HCT116 (cell line): ENCODE measurements around the gene PAH. TPM values are rescaled to one million over a fixed set of nuclear protein-coding genes. Genes with fewer than 3 reads are reported as not detected.

Experiments used
- ATAC-seq: fragments of 200-7000 bp; cut with Tn5 transposase; 2 replicates; pipeline ENCODE4 v1.9.1; 2020; ENCODE audit warnings: mild to moderate bottlenecking, moderate library complexity
- BruUV-seq: library from RNA; stranded (reverse); fragments of 400-500 nt; replicated peaks from 2 replicates; lab custom pipeline; 2021; lab: Mats Ljungman, UMichigan
- CTCF ChIA-PET: fragments of 300-600 bp; sonication (Branson Sonifier 250); formaldehyde crosslinking; loops from one replicate; lab custom pipeline; 2021; ENCODE audit warnings: antibody characterized with exemption; lab: Charles Lee
- POLR2A ChIA-PET: fragments of 300-600, 350-600 bp; sonication (Branson Sonifier 250); formaldehyde crosslinking; loops from one replicate; lab custom pipeline; 2021; ENCODE audit warnings: antibody characterized with exemption; lab: Charles Lee
- RAD21 ChIA-PET, 2 experiments: fragments of 300-600 bp; sonication (Branson Sonifier 250); formaldehyde crosslinking; loops; one replicate each; lab custom pipeline; 2023; ENCODE audit warnings: low total read pairs in 2 of 2; ENCODE audit not compliant: uncharacterized antibody in 2 of 2, unreplicated experiment in 2 of 2, low non-redundant PET in 1 of 2; lab: Charles Lee
- DNase-seq: peaks from one replicate; pipeline ENCODE4 v3.0.0-alpha.2; 2010; ENCODE audit warnings: low read depth, low spot score
- H2AFZ ChIP-seq: fragments of 200-600 bp; shearing (Covaris generic), sonication (generic); 2 replicates; pipeline ENCODE4 v1.6.1; 2017; ENCODE audit warnings: low read depth, mixed run types, mixed read lengths, antibody characterized with exemption, low read length; ENCODE audit not compliant: poor library complexity, severe bottlenecking
- H3K27ac ChIP-seq: 2 replicates; pipeline ENCODE4 v1.5.1; 2012; ENCODE audit warnings: low read depth, low read length
- H3K27me3 ChIP-seq: fragments of 200-600 bp; sonication (generic); 2 replicates; pipeline ENCODE4 v1.6.1; 2016; ENCODE audit warnings: mixed run types, low read length, mixed read lengths; ENCODE audit not compliant: insufficient read depth
- H3K36me3 ChIP-seq, 2 experiments: fragments of 200-500 bp in 1 of 2; fragments of 200-600 bp in 1 of 2; sonication (Bioruptor generic) in 1 of 2; sonication (generic) in 1 of 2; 2 replicates each; pipeline versions ENCODE4 v1.5.1 to v1.6.1; 2014 to 2016; ENCODE audit warnings: low read length in 2 of 2, inconsistent platforms in 1 of 2, mixed read lengths in 1 of 2, mixed run types in 1 of 2; ENCODE audit not compliant: insufficient read depth in 2 of 2, control insufficient read depth in 1 of 2
- H3K4me1 ChIP-seq, 2 experiments: fragments of 200-600 bp in 1 of 2; sonication (generic) in 1 of 2; 2 replicates each; pipeline versions ENCODE4 v1.5.1 to v1.6.1; 2012 to 2017; ENCODE audit warnings: low read length in 2 of 2, inconsistent platforms in 1 of 2, mild to moderate bottlenecking in 1 of 2, mixed read lengths in 1 of 2, mixed run types in 1 of 2, moderate library complexity in 1 of 2; ENCODE audit not compliant: insufficient read depth in 2 of 2, control insufficient read depth in 1 of 2
- H3K4me2 ChIP-seq: fragments of 200-600 bp; sonication (generic); 2 replicates; pipeline ENCODE4 v1.6.1; 2017; ENCODE audit warnings: mixed run types, low read length, mixed read lengths
- H3K4me3 ChIP-seq, 2 experiments: fragments of 200-600 bp in 1 of 2; sonication (generic) in 1 of 2; replicated peaks in 1 of 2; 2 replicates each; pipeline ENCODE4 v1.5.1; 2011 to 2016; ENCODE audit warnings: low read length in 2 of 2, control low read depth in 1 of 2, low read depth in 1 of 2, mild to moderate bottlenecking in 1 of 2, mixed read lengths in 1 of 2, mixed run types in 1 of 2
- H3K79me2 ChIP-seq: fragments of 200-600 bp; sonication (generic); 2 replicates; pipeline ENCODE4 v1.6.1; 2017; ENCODE audit warnings: mild to moderate bottlenecking, mixed run types, low read length, moderate library complexity, mixed read lengths; ENCODE audit not compliant: insufficient read depth
- H3K9ac ChIP-seq: fragments of 200-600 bp; sonication (generic); 2 replicates; pipeline ENCODE4 v1.6.1; 2016; ENCODE audit warnings: low read length, mixed read lengths
- H3K9me2 ChIP-seq: fragments of 200-600 bp; sonication (generic), shearing (Covaris generic); 2 replicates; pipeline ENCODE4 v1.6.1; 2017; ENCODE audit warnings: mixed run types, mild to moderate bottlenecking, moderate library complexity; ENCODE audit not compliant: insufficient read depth
- H3K9me3 ChIP-seq, 2 experiments: fragments of 200-500 bp in 1 of 2; fragments of 200-600 bp in 1 of 2; sonication (Bioruptor generic) in 1 of 2; sonication (generic) in 1 of 2; 2 replicates each; pipeline ENCODE4 v1.6.1; 2014 to 2017; ENCODE audit warnings: low read length in 2 of 2, mixed read lengths in 2 of 2, inconsistent platforms in 1 of 2, low read depth in 1 of 2, mild to moderate bottlenecking in 1 of 2, mixed run types in 1 of 2, moderate library complexity in 1 of 2; ENCODE audit not compliant: control insufficient read depth in 1 of 2, insufficient read depth in 1 of 2
- H4K20me1 ChIP-seq: fragments of 200-600 bp; sonication (generic), shearing (Covaris generic); 2 replicates; pipeline ENCODE4 v1.6.1; 2017; ENCODE audit warnings: mixed run types, mild to moderate bottlenecking, moderate library complexity; ENCODE audit not compliant: insufficient read depth
- CEBPB ChIP-seq: IDR thresholded peaks from 2 replicates; pipeline ENCODE4 v1.6.1; 2012; ENCODE audit warnings: low read depth
- EZH2 ChIP-seq: fragments of 200-600 bp; sonication (generic); IDR thresholded peaks from 2 replicates; pipeline ENCODE4 v1.6.1; 2017; ENCODE audit warnings: antibody characterized with exemption, mixed run types
- FOSL1 ChIP-seq: IDR thresholded peaks from 2 replicates; pipeline ENCODE4 v1.6.1; 2012; ENCODE audit warnings: low read depth
- JUND ChIP-seq: IDR thresholded peaks from 2 replicates; pipeline ENCODE4 v1.6.1; 2012
- POLR2A ChIP-seq: IDR thresholded peaks from 2 replicates; pipeline ENCODE4 v1.7.0; 2011; ENCODE audit warnings: borderline replicate concordance; ENCODE audit not compliant: insufficient read depth, insufficient read length; ENCODE audit errors: extremely low read depth
- POLR2AphosphoS5 ChIP-seq: IDR thresholded peaks from 2 replicates; pipeline ENCODE4 v1.6.1; 2011; ENCODE audit warnings: mild to moderate bottlenecking, low read depth, low read length, moderate library complexity
- SP1 ChIP-seq: IDR thresholded peaks from 2 replicates; pipeline ENCODE4 v1.6.1; 2012; ENCODE audit warnings: low read depth
- YY1 ChIP-seq: IDR thresholded peaks from 2 replicates; pipeline ENCODE4 v1.6.1; 2011; ENCODE audit warnings: low read length, low read depth, moderate library complexity, mild to moderate bottlenecking; ENCODE audit not compliant: insufficient replicate concordance; ENCODE audit errors: extremely low read depth
- ZNF274 ChIP-seq: fragments of 200-500 bp; sonication (Bioruptor generic); IDR thresholded peaks from 2 replicates; pipeline ENCODE4 v1.6.1; 2014; ENCODE audit warnings: mild to moderate bottlenecking, low read depth, low read length, inconsistent platforms
- intact Hi-C: fragments of 100-400 bp; cut with micrococcal nuclease; formaldehyde crosslinking; loops from 2 replicates; pipeline ENCODE4 v1.10.0; 2022
- total RNA-seq: library from RNA; stranded (reverse); gene quantifications from one replicate; pipeline ENCODE4 v1.2.1, GENCODE V29; 2021; ENCODE audit not compliant: unreplicated experiment
- TF ChIP-seq, protein P1 (sequence below): IDR thresholded peaks from 2 replicates; pipeline ENCODE4 v1.6.1; 2012
- TF ChIP-seq, protein P2 (sequence below): IDR thresholded peaks from 2 replicates; pipeline ENCODE4 v1.6.1; 2011; ENCODE audit warnings: mild to moderate bottlenecking, low read length, moderate library complexity; ENCODE audit not compliant: insufficient replicate concordance; ENCODE audit errors: extremely low read depth
- TF ChIP-seq, protein P3 (sequence below): IDR thresholded peaks from 2 replicates; pipeline ENCODE4 v1.6.1; 2012; ENCODE audit warnings: low read depth
- TF ChIP-seq, protein P4 (sequence below), 3 experiments: fragments of 200-600 bp in 1 of 3; sonication (generic) in 1 of 3; IDR thresholded peaks in 2 of 3; conservative IDR thresholded peaks in 1 of 3; 2 replicates each; pipeline ENCODE4 v1.5.1; 2012 to 2017; ENCODE audit warnings: low read depth in 2 of 3, low read length in 2 of 3, antibody characterized with exemption in 1 of 3, borderline replicate concordance in 1 of 3, control low read depth in 1 of 3, mild to moderate bottlenecking in 1 of 3, mixed read lengths in 1 of 3, mixed run types in 1 of 3, moderate library complexity in 1 of 3; ENCODE audit not compliant: insufficient read depth in 1 of 3
- TF ChIP-seq, protein P5 (sequence below): IDR thresholded peaks from 2 replicates; pipeline ENCODE4 v1.6.1; 2012

The PAH gene
- total RNA-seq, 1 experiment from 2014 or later = 2.8 TPM

DNA sequence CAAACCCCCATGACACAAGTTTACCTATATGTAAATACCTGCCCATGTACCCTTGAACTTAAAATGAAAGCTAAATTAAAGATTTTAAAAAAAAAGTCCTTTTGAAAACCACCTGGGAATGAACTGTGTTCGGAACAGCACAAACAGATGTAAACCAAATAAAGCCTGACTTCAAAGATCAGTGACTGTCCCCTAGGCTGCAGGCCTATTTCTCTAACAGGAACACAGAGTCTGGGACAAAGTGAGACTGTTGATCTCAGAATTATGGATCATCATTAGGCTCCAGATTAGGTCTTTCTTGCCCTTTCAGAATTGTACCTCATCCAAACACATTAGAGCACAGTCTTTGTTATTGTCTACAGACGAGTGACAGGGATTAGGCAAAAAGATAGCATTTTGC is 54.6 kb downstream of the PAH start:
- Histone ChIP-seq H4K20me1 (no peaks in the 10 kb centered on the region), H3K36me3 (no peaks in the 10 kb centered on the region), H3K9me3 (no peaks in the 10 kb centered on the region), H3K9ac (no peak overlapping the region), H3K4me2 (no peak overlapping the region), H3K4me3 (no peak overlapping the region), H3K27me3 (peaks cover 11% of the 10 kb centered on the region; the same call in 1 of the 2 replicates), H3K27ac (no peak overlapping the region), H3K4me1 (no peaks in the 10 kb centered on the region), H3K79me2 (no peaks in the 10 kb centered on the region), H2AFZ (no peak overlapping the region), H3K9me2 (no peaks in the 10 kb centered on the region)
- CTCF ChIA-PET = no interaction called here
- TF ChIP-seq FOSL1 (no peak), JUND (no peak), POLR2AphosphoS5 (no peak), EZH2 (no peak), POLR2A (no peak), ZNF274 (no peak), CEBPB (no peak), YY1 (no peak), SP1 (no peak)
- TF ChIP-seq, protein P1, sequence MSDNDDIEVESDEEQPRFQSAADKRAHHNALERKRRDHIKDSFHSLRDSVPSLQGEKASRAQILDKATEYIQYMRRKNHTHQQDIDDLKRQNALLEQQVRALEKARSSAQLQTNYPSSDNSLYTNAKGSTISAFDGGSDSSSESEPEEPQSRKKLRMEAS = no peak
- TF ChIP-seq, protein P2, sequence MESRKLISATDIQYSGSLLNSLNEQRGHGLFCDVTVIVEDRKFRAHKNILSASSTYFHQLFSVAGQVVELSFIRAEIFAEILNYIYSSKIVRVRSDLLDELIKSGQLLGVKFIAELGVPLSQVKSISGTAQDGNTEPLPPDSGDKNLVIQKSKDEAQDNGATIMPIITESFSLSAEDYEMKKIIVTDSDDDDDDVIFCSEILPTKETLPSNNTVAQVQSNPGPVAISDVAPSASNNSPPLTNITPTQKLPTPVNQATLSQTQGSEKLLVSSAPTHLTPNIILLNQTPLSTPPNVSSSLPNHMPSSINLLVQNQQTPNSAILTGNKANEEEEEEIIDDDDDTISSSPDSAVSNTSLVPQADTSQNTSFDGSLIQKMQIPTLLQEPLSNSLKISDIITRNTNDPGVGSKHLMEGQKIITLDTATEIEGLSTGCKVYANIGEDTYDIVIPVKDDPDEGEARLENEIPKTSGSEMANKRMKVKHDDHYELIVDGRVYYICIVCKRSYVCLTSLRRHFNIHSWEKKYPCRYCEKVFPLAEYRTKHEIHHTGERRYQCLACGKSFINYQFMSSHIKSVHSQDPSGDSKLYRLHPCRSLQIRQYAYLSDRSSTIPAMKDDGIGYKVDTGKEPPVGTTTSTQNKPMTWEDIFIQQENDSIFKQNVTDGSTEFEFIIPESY = no peak
- TF ChIP-seq, protein P3, sequence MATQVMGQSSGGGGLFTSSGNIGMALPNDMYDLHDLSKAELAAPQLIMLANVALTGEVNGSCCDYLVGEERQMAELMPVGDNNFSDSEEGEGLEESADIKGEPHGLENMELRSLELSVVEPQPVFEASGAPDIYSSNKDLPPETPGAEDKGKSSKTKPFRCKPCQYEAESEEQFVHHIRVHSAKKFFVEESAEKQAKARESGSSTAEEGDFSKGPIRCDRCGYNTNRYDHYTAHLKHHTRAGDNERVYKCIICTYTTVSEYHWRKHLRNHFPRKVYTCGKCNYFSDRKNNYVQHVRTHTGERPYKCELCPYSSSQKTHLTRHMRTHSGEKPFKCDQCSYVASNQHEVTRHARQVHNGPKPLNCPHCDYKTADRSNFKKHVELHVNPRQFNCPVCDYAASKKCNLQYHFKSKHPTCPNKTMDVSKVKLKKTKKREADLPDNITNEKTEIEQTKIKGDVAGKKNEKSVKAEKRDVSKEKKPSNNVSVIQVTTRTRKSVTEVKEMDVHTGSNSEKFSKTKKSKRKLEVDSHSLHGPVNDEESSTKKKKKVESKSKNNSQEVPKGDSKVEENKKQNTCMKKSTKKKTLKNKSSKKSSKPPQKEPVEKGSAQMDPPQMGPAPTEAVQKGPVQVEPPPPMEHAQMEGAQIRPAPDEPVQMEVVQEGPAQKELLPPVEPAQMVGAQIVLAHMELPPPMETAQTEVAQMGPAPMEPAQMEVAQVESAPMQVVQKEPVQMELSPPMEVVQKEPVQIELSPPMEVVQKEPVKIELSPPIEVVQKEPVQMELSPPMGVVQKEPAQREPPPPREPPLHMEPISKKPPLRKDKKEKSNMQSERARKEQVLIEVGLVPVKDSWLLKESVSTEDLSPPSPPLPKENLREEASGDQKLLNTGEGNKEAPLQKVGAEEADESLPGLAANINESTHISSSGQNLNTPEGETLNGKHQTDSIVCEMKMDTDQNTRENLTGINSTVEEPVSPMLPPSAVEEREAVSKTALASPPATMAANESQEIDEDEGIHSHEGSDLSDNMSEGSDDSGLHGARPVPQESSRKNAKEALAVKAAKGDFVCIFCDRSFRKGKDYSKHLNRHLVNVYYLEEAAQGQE = no peak
- TF ChIP-seq, protein P4, sequence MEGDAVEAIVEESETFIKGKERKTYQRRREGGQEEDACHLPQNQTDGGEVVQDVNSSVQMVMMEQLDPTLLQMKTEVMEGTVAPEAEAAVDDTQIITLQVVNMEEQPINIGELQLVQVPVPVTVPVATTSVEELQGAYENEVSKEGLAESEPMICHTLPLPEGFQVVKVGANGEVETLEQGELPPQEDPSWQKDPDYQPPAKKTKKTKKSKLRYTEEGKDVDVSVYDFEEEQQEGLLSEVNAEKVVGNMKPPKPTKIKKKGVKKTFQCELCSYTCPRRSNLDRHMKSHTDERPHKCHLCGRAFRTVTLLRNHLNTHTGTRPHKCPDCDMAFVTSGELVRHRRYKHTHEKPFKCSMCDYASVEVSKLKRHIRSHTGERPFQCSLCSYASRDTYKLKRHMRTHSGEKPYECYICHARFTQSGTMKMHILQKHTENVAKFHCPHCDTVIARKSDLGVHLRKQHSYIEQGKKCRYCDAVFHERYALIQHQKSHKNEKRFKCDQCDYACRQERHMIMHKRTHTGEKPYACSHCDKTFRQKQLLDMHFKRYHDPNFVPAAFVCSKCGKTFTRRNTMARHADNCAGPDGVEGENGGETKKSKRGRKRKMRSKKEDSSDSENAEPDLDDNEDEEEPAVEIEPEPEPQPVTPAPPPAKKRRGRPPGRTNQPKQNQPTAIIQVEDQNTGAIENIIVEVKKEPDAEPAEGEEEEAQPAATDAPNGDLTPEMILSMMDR (IDR thresholded peaks at IDR 0.05 in 2 of 3, conservative IDR thresholded peaks at IDR 0.05 in 1 of 3; ENCODE audit: borderline replicate concordance in 1 of 3, insufficient read depth in 1 of 3, low read depth in 2 of 3, low read length in 2 of 3) = no peak
- TF ChIP-seq, protein P5, sequence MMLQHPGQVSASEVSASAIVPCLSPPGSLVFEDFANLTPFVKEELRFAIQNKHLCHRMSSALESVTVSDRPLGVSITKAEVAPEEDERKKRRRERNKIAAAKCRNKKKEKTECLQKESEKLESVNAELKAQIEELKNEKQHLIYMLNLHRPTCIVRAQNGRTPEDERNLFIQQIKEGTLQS = no peak
- no peak for DNase-seq
- intact Hi-C loops = no loop called here
- RAD21 ChIA-PET = no interaction called here
- POLR2A ChIA-PET = no interaction called here
- no peak for ATAC-seq
- BruUV-seq = no TSS peak
